K562 (cell line): Measurements from ENCODE around the gene NRTN. TPM values are rescaled to one million over a fixed set of nuclear protein-coding genes. Genes with fewer than 3 reads are reported as not detected.
A peak's percentile ranks its signal among the peaks of the same experiment; 100 is the strongest.

ENCODE experiments used
- DDX20 ChIP-seq: fragments of 450-650 bp; IDR thresholded peaks from 2 replicates; pipeline ENCODE4 v1.6.1; 2016; ENCODE audit warnings: missing genetic modification characterization, low read depth, mild to moderate bottlenecking, missing compliant biosample characterization, moderate library complexity
- E2F3 ChIP-seq: fragments of 250-450 bp; sonication (Bioruptor Pico); IDR thresholded peaks from 2 replicates; pipeline ENCODE4 v1.4.0; 2020; ENCODE audit warnings: mild to moderate bottlenecking
- ELF2 ChIP-seq: fragments of 250-450 bp; sonication (Bioruptor Pico); IDR thresholded peaks from 2 replicates; pipeline ENCODE4 v1.5.0; 2021; ENCODE audit warnings: mild to moderate bottlenecking
- GATAD2A ChIP-seq: fragments of 450-650 bp; IDR thresholded peaks from 2 replicates; pipeline ENCODE4 v1.6.1; 2017
- MTA2 ChIP-seq: fragments of 450-650 bp; IDR thresholded peaks from 2 replicates; pipeline ENCODE4 v1.6.1; 2016; ENCODE audit warnings: low read depth
- NRF1 ChIP-seq, 2 experiments: fragments of 450-650 bp; IDR thresholded peaks in 1 of 2; conservative IDR thresholded peaks in 1 of 2; 2 replicates each; pipeline ENCODE4 v1.6.1; 2014; ENCODE audit warnings: mild to moderate bottlenecking in 2 of 2
- REST ChIP-seq, 2 experiments: fragments of 450-650 bp; formaldehyde crosslinking in 1 of 2; IDR thresholded peaks; 2 replicates each; pipeline versions ENCODE4 v1.4.0 to v1.6.1; 2014 to 2020; ENCODE audit warnings: mild to moderate bottlenecking in 2 of 2, borderline replicate concordance in 1 of 2, low read depth in 1 of 2
- TAF9B ChIP-seq: fragments of 450-650 bp; IDR thresholded peaks from 2 replicates; pipeline ENCODE4 v1.6.1; 2018; ENCODE audit warnings: mild to moderate bottlenecking; ENCODE audit not compliant: partially characterized antibody
- TCF7 ChIP-seq: sonication (generic); IDR thresholded peaks from 2 replicates; pipeline ENCODE4 v1.6.1; 2016; ENCODE audit warnings: antibody characterized with exemption, borderline replicate concordance
- TEAD2 ChIP-seq: fragments of 450-650 bp; IDR thresholded peaks from 2 replicates; pipeline ENCODE4 v1.6.1; 2016; ENCODE audit warnings: missing genetic modification characterization, control low read depth, missing compliant biosample characterization
- TGIF2 ChIP-seq: sonication (generic); formaldehyde crosslinking; IDR thresholded peaks from 2 replicates; pipeline ENCODE4 v1.8.1; 2022; ENCODE audit warnings: mild to moderate bottlenecking, missing genetic modification reagents, moderate library complexity
- ZKSCAN8 ChIP-seq: fragments of 200-800 bp; sonication (Bioruptor generic); IDR thresholded peaks from 2 replicates; pipeline ENCODE4 v1.6.1; 2016; ENCODE audit warnings: missing genetic modification characterization, missing compliant biosample characterization
- ZNF133 ChIP-seq: fragments of 250-450 bp; sonication (Bioruptor Pico); IDR thresholded peaks from 2 replicates; pipeline ENCODE4 v1.4.0; 2020; ENCODE audit warnings: mild to moderate bottlenecking
- ZNF239 ChIP-seq: fragments of 250-450 bp; sonication (Bioruptor Pico); IDR thresholded peaks from 2 replicates; pipeline ENCODE4 v1.4.0; 2020; ENCODE audit warnings: mild to moderate bottlenecking
- ZNF583 ChIP-seq: fragments of 250-450 bp; sonication (Bioruptor Pico); IDR thresholded peaks from 2 replicates; pipeline ENCODE4 v1.4.0; 2020
- polyA plus RNA-seq, 8 experiments: library from polyadenylated mRNA; depleted of rRNA in 4 of 8; stranded (reverse) in 5 of 8; unstranded in 3 of 8; fragments of >200 nt; fragmentation: Nextera tagmentation in 2 of 8; fragmentation: Illumina TruSeq in 1 of 8; extraction: Ambion mirVana in 2 of 8; extraction: Trizol in 1 of 8; gene quantifications; 2 replicates each; pipeline versions ENCODE4 v1.2.1 to v1.2.3, GENCODE V29; 2011 to 2014; ENCODE audit warnings: inconsistent platforms in 1 of 8, missing spikeins in 1 of 8
- total RNA-seq, 7 experiments: library from RNA; depleted of rRNA in 6 of 7; stranded (reverse); fragments of >200 nt in 6 of 7; fragmentation: Illumina TruSeq in 2 of 7; extraction: Trizol in 2 of 7; gene quantifications; 2 replicates each; pipeline versions ENCODE4 v1.2.1 to v1.2.3, GENCODE V29; 2011 to 2021; ENCODE audit warnings: low replicate concordance in 1 of 7
- TF ChIP-seq, protein P1 (sequence below): sonication (generic); formaldehyde crosslinking; IDR thresholded peaks from 2 replicates; pipeline ENCODE4 v1.8.0; 2022; ENCODE audit warnings: mild to moderate bottlenecking, missing genetic modification reagents
- TF ChIP-seq, protein P2 (sequence below): conservative IDR thresholded peaks from 2 replicates; pipeline ENCODE4 v1.6.1; 2011; ENCODE audit warnings: low read depth, mild to moderate bottlenecking, low read length; ENCODE audit not compliant: control insufficient read depth

Gene NRTN
- total and polyA plus RNA-seq, 9 of the 15 experiments (the other 6 are each of a cell fraction or from before 2014, with no cell fraction given), result 0.62 to 8.1 (median 1.6) TPM; not detected in 2

GRCh38 chr19:5799247-5800241 is 5.3 kb upstream of the NRTN start (continued):
- peak; percentile 69; the same call in 1 of the 2 replicates for TF ChIP-seq REST (IDR thresholded peaks at IDR 0.05; ENCODE audit: borderline replicate concordance)
- no peak for TF ChIP-seq REST (CRISPR knock-in tag; IDR thresholded peaks at IDR 0.05; ENCODE audit: low read depth)
- peak; percentile 36; the same call in 1 of the 2 replicates for TF ChIP-seq ZNF239 (CRISPR knock-in tag)
- peak; percentile 84 for TF ChIP-seq E2F3 (CRISPR knock-in tag)
- peak; percentile 78; the same call in 1 of the 2 replicates for TF ChIP-seq ZNF583 (CRISPR knock-in tag)
- no peak for TF ChIP-seq TCF7
- TF ChIP-seq, protein P1, sequence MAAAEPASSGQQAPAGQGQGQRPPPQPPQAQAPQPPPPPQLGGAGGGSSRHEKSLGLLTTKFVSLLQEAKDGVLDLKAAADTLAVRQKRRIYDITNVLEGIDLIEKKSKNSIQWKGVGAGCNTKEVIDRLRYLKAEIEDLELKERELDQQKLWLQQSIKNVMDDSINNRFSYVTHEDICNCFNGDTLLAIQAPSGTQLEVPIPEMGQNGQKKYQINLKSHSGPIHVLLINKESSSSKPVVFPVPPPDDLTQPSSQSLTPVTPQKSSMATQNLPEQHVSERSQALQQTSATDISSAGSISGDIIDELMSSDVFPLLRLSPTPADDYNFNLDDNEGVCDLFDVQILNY, result 0 out of 2 replicates have a peak, but pooled peaks have one; percentile 14
- peak; percentile 79 for TF ChIP-seq NRF1 (conservative IDR thresholded peaks at IDR 0.05 in 1 of 2, IDR thresholded peaks at IDR 0.05 in 1 of 2)
- peak; percentile 98 for TF ChIP-seq GATAD2A
- no peak for TF ChIP-seq ZNF133 (CRISPR knock-in tag)
- TF ChIP-seq, protein P2, sequence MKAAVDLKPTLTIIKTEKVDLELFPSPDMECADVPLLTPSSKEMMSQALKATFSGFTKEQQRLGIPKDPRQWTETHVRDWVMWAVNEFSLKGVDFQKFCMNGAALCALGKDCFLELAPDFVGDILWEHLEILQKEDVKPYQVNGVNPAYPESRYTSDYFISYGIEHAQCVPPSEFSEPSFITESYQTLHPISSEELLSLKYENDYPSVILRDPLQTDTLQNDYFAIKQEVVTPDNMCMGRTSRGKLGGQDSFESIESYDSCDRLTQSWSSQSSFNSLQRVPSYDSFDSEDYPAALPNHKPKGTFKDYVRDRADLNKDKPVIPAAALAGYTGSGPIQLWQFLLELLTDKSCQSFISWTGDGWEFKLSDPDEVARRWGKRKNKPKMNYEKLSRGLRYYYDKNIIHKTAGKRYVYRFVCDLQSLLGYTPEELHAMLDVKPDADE, result peak; percentile 90
- TF ChIP-seq TGIF2 (CRISPR knock-in tag), result no peak
- TF ChIP-seq TEAD2 (tag), result no peak
- no peak for TF ChIP-seq TAF9B
- TF ChIP-seq ZKSCAN8, result no peak; the same call in 1 of the 2 replicates
- TF ChIP-seq MTA2, result peak; percentile 96
- TF ChIP-seq DDX20 (tag), result no peak
- TF ChIP-seq ELF2 (CRISPR knock-in tag), result no peak
